Activated CD4-positive, alpha-beta T cell treated with anti-CD3 and anti-CD28 coated beads, Interleukin-2, amount 50 U/mL, for 1 hour (primary cell): ENCODE measurements around the gene BUB3.

Experiments
- DNase-seq: peaks from one replicate; pipeline ENCODE4 v3.0.0-alpha.2; 2020

The BUB3 gene

GRCh38 chr10:123141791-123142700 is 12.2 kb upstream of the BUB3 start:
- no peak for DNase-seq

- DNase-seq, result no peak
Observed at GRCh38 chr10:123142701-123143161, 11.5 kb upstream of the BUB3 start.

GRCh38 chr10:123143162-123143824 is 10.9 kb upstream of the BUB3 start:
- DNase-seq, result no peak

DNA sequence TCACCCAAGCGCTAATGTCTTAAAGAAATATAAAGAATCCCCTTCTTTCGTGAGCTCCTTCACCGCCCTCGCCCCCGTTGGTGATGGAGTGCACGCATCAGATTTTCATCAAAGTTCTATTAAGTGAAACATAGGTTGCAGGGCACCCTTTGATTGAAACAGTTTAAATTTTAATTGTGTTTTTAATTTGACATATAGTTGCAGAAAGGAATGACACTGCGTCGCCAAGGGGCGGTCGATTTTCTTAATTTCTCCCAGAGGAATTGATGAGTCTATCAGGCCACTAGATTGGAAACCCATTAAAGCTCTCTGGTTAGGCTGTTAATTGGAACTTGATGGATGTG is 10.4 kb upstream of the BUB3 start:
- DNase-seq, result no peak

- no peak for DNase-seq
Observed at GRCh38 chr10:123144697-123145541, 9.3 kb upstream of the BUB3 start.

- DNase-seq, result no peak
Observed at GRCh38 chr10:123145542-123146012, 8.6 kb upstream of the BUB3 start.

DNA sequence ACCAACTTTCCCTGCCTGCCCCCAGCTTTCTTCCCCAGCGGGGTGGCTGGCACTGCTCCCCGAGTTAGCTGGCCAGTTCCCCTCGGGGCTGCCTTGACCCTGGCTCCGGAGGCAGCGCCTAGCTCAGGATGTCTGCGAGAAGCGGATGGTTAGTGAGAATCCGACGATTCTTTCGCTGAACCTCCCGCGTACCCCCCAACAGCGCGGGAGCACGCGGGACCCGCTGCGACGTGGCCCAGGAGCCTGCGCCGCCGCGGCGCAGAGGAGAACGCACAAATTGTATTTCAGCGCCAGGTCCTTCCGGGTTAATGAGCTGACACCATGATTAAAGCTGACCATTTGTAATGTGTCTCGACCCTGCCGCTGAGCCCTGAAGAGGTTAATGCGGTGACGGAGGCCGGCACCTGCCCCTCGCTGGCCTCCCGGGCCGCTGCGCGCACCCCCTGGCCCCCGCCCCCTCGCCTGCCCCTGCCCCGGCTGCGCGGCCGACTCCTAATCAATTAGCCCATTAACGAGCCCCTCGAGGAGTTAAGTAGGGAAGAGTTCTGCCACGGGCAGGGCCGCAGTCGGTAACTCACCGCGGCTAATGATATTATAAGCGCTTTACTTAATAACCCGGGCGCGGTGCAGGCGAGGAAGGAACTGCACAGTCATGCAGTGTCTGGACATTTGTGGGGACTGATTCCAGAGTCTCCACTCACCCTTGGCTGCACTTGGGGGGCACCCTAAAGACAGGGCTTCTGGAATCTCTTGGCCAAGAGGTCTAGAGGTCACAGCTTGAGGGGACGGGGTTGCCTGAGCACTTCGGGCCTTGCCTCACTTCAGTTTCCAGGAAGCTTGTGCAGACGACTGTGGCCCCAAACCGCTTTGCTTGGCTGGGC is 7.9 kb upstream of the BUB3 start:
- no peak for DNase-seq

DNA sequence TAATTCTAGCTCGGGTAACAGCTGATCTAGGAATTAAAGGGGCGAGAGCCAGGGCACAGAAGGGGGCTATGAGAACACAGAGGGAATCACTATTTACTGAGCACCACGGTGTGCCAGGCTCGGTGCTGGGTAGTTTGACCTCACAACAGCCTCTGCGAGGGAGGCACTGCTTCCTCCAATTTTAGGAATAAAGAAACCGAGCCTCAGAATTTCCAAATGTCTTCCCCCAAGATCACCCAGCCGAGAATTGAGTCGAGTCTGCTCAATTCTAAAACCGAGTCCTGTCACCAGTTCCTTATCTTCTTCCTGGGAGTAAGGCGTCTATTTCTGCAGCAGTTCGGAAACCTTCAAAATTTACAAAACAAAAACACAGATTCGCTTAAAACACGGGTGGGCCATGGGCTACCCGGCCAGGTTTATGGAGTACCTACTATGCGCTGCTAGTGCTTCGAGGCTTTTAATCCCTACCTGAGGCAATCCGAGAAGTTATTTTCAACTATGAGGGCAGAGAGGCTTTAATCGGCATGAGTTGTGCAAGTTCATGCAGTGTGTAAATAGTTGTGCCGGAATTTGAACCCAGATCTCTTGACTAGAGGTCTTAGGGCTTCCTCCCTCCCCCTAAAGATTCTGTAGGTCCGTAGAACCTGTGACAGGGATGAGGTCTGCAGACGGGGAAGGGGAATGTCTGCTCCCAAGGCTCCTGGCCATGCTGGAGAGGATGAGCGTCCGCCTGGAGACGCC is 7.1 kb upstream of the BUB3 start:
- DNase-seq, result no peak

DNA sequence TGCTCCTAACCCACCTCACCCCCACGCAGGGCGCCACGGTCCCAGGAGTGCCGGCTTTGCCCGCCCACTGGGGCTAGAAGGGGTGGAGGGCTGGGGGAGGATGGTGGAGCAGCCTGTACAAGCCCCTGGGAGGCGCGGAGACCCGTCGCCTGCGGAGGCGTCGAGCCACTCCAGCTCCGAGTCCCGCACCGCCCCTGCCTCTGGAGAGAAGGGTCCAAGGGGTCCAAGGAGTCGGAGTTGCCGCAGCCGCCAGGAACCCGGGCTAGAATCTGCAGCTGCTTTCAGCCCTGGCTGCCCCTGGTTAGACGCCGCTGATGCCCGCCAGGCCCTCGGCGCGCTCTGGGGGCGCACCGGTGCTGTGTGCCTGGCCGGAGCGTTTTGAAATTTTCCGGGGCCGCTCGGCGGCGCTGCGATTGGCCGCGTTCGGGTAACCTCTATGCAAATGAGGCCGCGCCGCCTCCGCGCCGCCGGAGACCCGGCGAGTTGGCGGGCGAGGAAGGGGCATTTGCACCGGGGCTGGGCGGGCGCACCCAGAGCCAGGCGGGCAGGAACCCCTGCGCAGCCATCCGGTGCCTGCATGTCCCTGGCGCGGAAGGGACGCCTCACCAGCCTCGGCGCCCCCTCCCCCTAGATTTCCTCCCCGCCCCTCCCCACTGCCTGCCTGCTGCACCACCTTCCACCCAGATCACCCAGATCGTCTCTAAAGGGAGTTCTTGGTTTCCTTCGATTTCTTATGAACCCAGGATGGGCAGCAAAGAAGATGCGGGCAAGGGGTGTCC is 6.4 kb upstream of the BUB3 start, which contains the start of gene HMX2:
TSS of gene HMX2 (plus strand) at position 502 of the 779 bp plus-strand sequence. CDS start at position 745, 243 bp downstream.
- DNase-seq, result peak; percentile 36

DNA sequence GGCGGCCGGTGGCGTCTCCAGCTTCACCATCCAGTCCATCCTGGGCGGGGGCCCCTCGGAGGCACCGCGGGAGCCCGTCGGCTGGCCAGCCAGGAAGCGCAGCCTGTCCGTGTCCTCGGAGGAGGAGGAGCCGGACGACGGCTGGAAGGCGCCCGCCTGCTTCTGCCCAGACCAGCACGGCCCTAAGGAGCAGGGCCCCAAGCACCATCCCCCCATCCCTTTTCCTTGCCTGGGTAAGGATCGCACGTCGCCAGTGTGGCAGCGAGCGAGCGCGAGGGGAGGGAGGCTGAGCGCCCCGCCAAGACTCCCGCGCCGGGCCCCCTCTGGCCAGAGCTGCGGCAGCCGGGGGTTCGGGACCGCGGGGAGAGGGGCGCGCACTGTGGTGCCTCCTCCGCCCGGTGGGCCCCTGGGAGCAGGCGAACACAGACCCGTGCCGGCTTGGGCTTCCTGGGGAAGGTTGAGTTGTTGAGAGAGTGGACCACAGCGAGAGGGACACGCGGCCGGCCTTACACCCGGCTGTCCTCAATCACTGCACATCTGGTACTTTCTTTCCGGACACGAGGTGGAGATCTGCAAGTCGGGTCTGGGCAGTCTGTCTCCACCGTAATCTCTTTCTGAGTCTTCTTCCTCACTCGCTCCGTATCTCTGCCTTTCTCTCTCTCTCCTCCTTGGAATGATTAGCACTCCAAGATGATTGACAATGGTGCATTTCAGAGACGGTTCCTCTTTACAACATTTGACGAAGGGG is 5.6 kb upstream of the BUB3 start:
- no peak for DNase-seq

DNA sequence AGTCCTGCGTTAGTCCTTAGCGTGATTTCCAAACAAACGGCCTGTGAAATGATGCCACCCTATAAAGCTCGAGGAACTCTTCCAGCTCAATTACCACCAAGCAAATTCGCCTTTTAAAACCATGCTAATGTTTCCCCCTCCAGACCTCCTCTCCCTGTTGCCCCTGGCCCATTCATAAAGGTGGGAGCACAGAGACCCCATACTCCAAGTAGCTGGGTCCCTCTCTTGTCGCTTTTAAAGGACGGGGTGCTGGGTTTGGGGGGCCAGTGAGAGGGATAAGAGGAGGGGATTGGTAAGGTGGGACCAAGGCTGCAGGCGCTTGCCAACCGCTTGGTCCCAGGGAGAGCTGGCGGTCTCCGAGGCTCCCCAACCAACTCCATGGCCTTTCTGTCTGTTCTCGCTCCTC is 5.0 kb upstream of the BUB3 start:
- no peak for DNase-seq

DNA sequence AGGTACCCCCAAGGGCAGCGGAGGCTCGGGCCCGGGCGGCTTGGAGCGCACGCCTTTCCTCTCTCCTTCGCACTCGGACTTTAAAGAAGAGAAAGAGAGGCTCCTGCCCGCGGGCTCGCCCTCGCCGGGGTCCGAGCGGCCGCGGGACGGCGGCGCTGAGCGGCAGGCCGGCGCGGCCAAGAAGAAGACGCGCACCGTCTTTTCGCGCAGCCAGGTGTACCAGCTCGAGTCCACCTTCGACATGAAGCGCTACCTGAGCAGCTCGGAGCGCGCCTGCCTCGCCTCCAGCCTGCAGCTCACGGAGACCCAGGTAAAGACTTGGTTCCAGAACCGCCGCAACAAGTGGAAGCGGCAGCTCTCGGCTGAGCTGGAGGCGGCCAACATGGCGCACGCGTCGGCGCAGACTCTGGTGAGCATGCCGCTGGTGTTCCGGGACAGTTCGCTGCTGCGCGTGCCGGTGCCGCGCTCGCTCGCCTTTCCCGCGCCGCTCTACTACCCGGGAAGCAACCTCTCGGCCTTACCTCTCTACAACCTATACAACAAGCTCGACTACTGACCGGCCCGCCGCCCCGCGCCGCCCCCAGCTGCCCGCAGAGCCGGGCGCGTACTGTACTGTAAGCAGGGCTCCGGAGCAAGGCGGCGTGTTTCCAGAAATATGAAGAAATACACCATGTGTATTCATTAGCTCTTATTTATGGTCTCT is 4.5 kb upstream of the BUB3 start:
- DNase-seq, result peak; percentile 47

- no peak for DNase-seq
Observed at GRCh38 chr10:123150271-123150985, 3.8 kb upstream of the BUB3 start.

- peak; percentile 13 for DNase-seq
Observed at GRCh38 chr10:123150986-123151736, 3.0 kb upstream of the BUB3 start.

DNA sequence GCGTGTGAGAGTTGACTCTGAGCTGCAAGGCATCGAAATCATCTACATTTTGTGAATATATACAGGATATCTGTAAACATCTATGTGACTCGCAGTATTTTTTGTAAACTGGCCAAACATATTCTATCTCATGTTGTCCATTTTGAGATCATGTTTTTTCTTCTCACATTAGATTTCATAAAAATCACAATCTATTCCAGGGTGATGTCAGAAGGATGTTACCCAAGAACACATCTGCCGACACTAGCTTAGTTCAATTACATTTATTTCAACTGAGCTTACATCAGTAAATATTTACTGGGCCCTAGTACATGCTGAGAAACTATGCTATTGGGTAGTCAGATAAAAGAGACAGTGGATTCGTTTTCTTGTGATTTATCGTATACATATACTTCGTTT is 2.5 kb upstream of the BUB3 start:
- DNase-seq, result no peak

DNA sequence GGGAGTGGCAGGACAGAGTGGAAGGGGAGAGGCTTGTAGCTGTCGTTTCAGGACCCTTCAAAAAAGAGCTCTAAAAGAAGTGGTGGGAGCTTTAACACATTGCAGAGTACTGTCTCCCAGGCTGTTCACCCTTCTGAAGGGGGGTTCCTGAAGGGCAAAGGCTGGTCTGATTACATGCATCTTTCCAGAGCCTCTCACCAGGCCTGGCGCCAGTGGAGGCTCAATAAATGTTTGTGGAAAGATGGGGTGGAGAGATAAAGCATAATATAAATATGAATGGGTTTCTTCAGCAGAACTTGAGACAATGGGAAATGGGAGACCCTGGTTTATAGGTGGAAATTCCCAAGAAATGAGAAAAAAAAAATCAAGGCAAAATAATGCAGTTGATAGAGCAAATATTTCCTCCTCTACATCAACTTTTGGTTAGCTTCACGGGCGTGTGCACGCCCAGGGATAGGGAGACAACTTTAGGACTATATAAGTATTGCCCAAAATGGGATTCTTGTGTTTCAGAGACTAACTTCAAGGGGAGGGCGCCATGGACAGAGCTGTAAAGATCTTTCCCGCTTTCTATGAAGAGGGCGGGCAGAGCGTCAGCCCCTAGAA is 613 bp upstream of the BUB3 start:
- DNase-seq, result no peak
